Femur (tissue), 1 donor: Measurements from ENCODE around the gene THAP8.

Experiments
- DNase-seq: peaks from one replicate; pipeline ENCODE4 v3.0.0-alpha.2; 2017

Gene THAP8

GRCh38 chr19:35992907-35993765 is 60.9 kb downstream of the THAP8 start:
- no peak for DNase-seq

DNA sequence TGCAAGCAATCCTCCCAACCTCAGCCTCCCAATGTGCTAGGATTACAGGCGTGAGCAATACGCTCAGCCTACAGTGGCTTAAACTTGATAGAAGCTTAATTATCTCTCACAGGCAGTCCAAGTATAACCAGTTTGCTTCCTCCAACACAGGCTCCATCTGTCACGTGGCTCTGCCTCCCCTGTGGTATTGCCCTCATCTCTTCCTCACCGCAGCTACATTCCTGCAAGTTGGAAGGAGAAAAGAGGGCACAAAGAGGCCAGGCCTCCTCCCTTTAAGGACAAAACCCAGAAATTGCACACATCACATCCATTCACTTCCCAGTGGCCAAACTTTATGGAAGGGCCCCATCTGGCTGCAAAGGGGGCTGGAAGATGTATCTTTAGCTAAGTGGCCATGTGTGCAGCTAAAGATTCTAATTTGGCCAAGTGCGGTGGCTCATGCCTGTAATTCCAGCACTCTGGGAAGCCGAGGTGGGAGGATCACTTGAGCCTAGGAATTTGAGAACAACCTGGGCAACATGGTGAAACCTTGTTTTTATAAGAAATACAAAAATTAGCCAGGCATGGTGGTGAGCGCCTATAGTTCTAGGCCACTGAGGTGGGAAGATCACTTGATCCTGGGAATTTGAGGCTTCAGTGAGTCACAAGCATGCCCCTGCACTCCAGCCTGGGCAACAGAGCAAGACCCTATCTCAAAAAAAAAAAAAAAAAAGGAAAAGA is 62.2 kb downstream of the THAP8 start:
- DNase-seq = no peak

DNA sequence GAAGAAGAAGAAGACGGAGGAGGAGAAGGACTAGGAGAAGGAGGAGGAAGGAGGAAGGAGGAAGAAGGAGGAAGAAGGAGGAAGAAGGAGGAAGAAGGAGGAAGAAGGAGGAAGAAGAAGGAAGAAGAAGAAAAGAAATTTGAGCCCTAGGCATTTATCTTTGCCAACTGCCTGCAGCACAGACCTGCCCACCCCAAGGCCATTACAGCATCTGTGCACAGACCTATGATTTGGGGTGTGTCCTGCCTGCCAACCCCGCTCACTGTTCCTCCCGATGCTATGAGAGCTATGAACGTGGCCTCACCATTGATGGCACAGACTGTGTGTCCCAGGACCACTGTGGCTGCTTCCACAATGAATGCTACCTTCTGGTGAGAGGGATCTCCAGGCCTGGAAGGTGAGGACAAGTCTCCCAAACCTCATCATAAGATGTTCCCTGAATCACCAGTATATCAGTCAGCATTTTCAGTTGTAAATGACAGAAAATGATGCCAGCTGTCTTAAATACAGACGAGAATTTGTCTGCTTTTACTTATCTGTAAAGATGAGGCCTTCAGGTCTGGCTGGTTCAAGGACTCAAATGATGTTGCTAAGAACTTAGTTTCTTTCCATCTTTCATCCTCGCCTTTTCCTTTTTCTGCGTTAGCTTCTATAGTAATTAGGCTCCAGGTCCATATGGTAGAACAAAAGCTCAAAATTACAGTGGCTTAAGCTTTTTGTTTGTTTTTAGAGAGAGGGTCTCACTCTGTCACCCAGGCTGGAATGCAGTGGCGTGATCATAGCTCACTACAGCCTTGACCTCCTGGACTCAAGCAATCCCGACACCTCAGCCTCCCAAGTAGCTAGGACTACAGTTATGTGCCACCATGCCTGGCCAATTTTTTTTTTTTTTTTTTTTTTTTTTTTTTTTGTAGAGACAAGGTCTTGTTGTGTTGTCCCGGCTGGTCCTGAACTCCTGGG is 63.0 kb downstream of the THAP8 start:
- DNase-seq = no peak

DNA sequence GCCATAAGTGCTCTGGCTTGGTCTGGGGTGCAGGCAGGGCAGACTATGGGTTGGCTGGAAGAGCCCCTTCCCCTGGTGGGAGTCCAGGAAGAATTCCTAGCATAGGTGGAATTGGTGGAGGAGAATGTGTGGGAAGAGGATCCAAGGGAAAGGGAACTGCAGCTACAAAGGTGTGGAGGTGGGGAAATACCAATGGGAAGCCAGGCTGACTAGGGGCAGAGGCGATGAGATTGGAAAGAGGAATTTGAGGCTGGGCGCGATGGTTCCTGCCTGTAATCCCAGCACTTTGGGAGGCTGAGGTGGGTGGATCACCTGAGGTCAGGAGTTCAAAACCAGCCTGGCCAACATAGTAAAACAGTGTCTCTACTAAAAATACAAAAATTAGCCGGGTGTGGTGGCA is 63.9 kb downstream of the THAP8 start:
- no peak for DNase-seq

- DNase-seq = no peak
These were observed 65.3 kb downstream of the THAP8 start for GRCh38 chr19:35988824-35989223.

GRCh38 chr19:35987571-35987896 is 66.6 kb downstream of the THAP8 start:
- DNase-seq = no peak

- DNase-seq = no peak
These were observed 67.2 kb downstream of the THAP8 start for GRCh38 chr19:35986664-35987570.

- no peak for DNase-seq
These were observed 68.0 kb downstream of the THAP8 start for GRCh38 chr19:35986111-35986510.
